K562 (cell line): ENCODE data around the gene TAF11. TPM values are rescaled to one million over a fixed set of nuclear protein-coding genes. Genes with fewer than 3 reads are reported as not detected.

Experiments
- ATAC-seq: fragments of 200-7000 bp; cut with Tn5 transposase; 3 replicates; pipeline ENCODE4 v1.9.1; 2020; ENCODE audit warnings: moderate library complexity
- BruUV-seq: library from RNA; stranded (reverse); fragments of 400-500 nt; replicated peaks from 2 replicates; lab custom pipeline; 2021; lab: Mats Ljungman, UMichigan
- CTCF ChIA-PET: fragments of 300-600 bp; formaldehyde crosslinking; extraction: SDS; loops from one replicate; lab custom pipeline; 2021; ENCODE audit warnings: low intra/inter-chr PET ratio; lab: Yijun Ruan, JAX
- POLR2A ChIA-PET: fragments of 300-600, 350-650 bp; sonication (Branson Sonifier 250); formaldehyde crosslinking; extraction: SDS; loops from one replicate; lab custom pipeline; 2021; ENCODE audit warnings: antibody characterized with exemption, inconsistent platforms; lab: Yijun Ruan, JAX
- DNase-seq, 4 experiments: peaks; one replicate each; pipeline versions ENCODE4 v3.0.0 to v3.0.0-alpha.2; 2011 to 2018; ENCODE audit warnings: low spot score in 3 of 4, mixed read lengths in 3 of 4; ENCODE audit errors: extremely low read depth in 1 of 4
- FAIRE-seq: peaks from 2 replicates; lab custom pipeline; 2011; peaks lifted over from hg19 to GRCh38; lab: Jason Lieb, UNC
- H2AFZ ChIP-seq: 2 replicates; pipeline ENCODE4 v1.6.0; 2011; ENCODE audit warnings: low read depth, low read length, control low read depth, inconsistent platforms
- H3K27ac ChIP-seq: fragments of 200-600 bp; 3 replicates; pipeline ENCODE4 v1.8.0; 2011; ENCODE audit warnings: low read depth, mild to moderate bottlenecking, control low read depth, inconsistent platforms, low read length, moderate library complexity, mixed read lengths; ENCODE audit errors: extremely low read depth
- H3K27me3 ChIP-seq, 2 experiments: fragments of 300-600 bp in 1 of 2; 2 replicates in 1 of 2; 3 replicates in 1 of 2; pipeline versions ENCODE4 v1.6.0 to v1.8.0; 2011; ENCODE audit warnings: inconsistent platforms in 2 of 2, low read length in 2 of 2, mild to moderate bottlenecking in 1 of 2, mixed read lengths in 1 of 2, moderate library complexity in 1 of 2; ENCODE audit not compliant: control insufficient read depth in 2 of 2, insufficient read depth in 2 of 2
- H3K36me3 ChIP-seq: fragments of 300-600 bp; 3 replicates; pipeline ENCODE4 v1.8.0; 2011; ENCODE audit warnings: mild to moderate bottlenecking, low read length, inconsistent platforms; ENCODE audit not compliant: control insufficient read depth, insufficient read depth
- H3K4me1 ChIP-seq, 2 experiments: fragments of 200-600 bp in 1 of 2; replicated peaks in 1 of 2; 2 replicates in 1 of 2; 3 replicates in 1 of 2; pipeline versions ENCODE4 v1.5.1 to v1.8.0; 2011; ENCODE audit warnings: inconsistent platforms in 2 of 2, low read length in 2 of 2, mild to moderate bottlenecking in 1 of 2, mixed read lengths in 1 of 2, moderate library complexity in 1 of 2; ENCODE audit not compliant: control insufficient read depth in 2 of 2, insufficient read depth in 2 of 2
- H3K4me2 ChIP-seq: 2 replicates; pipeline ENCODE4 v1.6.1; 2011; ENCODE audit warnings: low read length, control low read depth, inconsistent platforms, mixed read lengths; ENCODE audit not compliant: insufficient read depth
- H3K4me3 ChIP-seq: fragments of 200-600 bp; sonication (generic), shearing (Covaris generic); 2 replicates; pipeline ENCODE4 v1.5.1; 2016; ENCODE audit warnings: control low read depth, inconsistent platforms
- H3K79me2 ChIP-seq: fragments of 200-600 bp; 3 replicates; pipeline ENCODE4 v1.8.0; 2011; ENCODE audit warnings: low read length, inconsistent platforms; ENCODE audit not compliant: control insufficient read depth, insufficient read depth
- H3K9ac ChIP-seq, 2 experiments: 2 replicates each; pipeline versions ENCODE4 v1.6.0 to v1.6.1; 2011; ENCODE audit warnings: low read depth in 2 of 2, low read length in 2 of 2, control low read depth in 1 of 2, inconsistent platforms in 1 of 2, mild to moderate bottlenecking in 1 of 2, mixed read lengths in 1 of 2; ENCODE audit not compliant: insufficient read depth in 1 of 2
- H3K9me1 ChIP-seq: one replicate; pipeline ENCODE4 v1.6.0; 2011; ENCODE audit warnings: inconsistent platforms, mild to moderate bottlenecking, low read length, moderate library complexity; ENCODE audit not compliant: control insufficient read depth, insufficient read depth
- H3K9me3 ChIP-seq: replicated peaks from 2 replicates; pipeline ENCODE4 v1.5.1; 2011; ENCODE audit warnings: low read depth, low read length, inconsistent platforms; ENCODE audit not compliant: control insufficient read depth, insufficient read depth
- H4K20me1 ChIP-seq: replicated peaks from 2 replicates; pipeline ENCODE4 v1.6.1; 2011; ENCODE audit warnings: low read length, inconsistent platforms, mixed read lengths; ENCODE audit not compliant: control insufficient read depth, insufficient read depth
- CREM ChIP-seq: IDR thresholded peaks from 2 replicates; pipeline ENCODE4 v1.6.1; 2014; ENCODE audit warnings: antibody characterized with exemption, low read depth
- NFE2 ChIP-seq: IDR thresholded peaks from 2 replicates; pipeline ENCODE4 v1.6.1; 2014; ENCODE audit warnings: antibody characterized with exemption, low read depth
- PTBP1 ChIP-seq: fragments of 200-400 bp; formaldehyde crosslinking; IDR thresholded peaks from 2 replicates; pipeline ENCODE4 v1.6.1; 2017; ENCODE audit warnings: low read depth, low read length
- WGBS: fragments of 100-300 bp; shearing (Covaris generic); methylation state at CpG from one replicate; pipeline ENCODE4 v1.1.6; 2016; ENCODE audit warnings: low coverage, mixed read lengths; ENCODE audit not compliant: insufficient coverage; ENCODE audit errors: missing lambda C conversion rate; 5-methylcytosine and 5-hydroxymethylcytosine counted together
- in situ Hi-C: fragments of 300-500 bp; cut with MboI; formaldehyde crosslinking; loops from 4 replicates; pipeline ENCODE4 v1.15.0; 2018; ENCODE audit warnings: inconsistent platforms, mixed read lengths
- intact Hi-C: fragments of 100-400 bp; cut with micrococcal nuclease; formaldehyde crosslinking; loops from 2 replicates; pipeline ENCODE4 v1.14.2; 2022
- polyA plus RNA-seq, 8 experiments: library from polyadenylated mRNA; depleted of rRNA in 4 of 8; stranded (reverse) in 5 of 8; unstranded in 3 of 8; fragments of >200 nt; fragmentation: Nextera tagmentation in 2 of 8; fragmentation: Illumina TruSeq in 1 of 8; extraction: Ambion mirVana in 2 of 8; extraction: Trizol in 1 of 8; gene quantifications; 2 replicates each; pipeline versions ENCODE4 v1.2.1 to v1.2.3, GENCODE V29; 2011 to 2014; ENCODE audit warnings: inconsistent platforms in 1 of 8, missing spikeins in 1 of 8
- total RNA-seq, 7 experiments: library from RNA; depleted of rRNA in 6 of 7; stranded (reverse); fragments of >200 nt in 6 of 7; fragmentation: Illumina TruSeq in 2 of 7; extraction: Trizol in 2 of 7; gene quantifications; 2 replicates each; pipeline versions ENCODE4 v1.2.1 to v1.2.3, GENCODE V29; 2011 to 2021; ENCODE audit warnings: low replicate concordance in 1 of 7
- TF ChIP-seq, protein P1 (sequence below): fragments of 200-800 bp; sonication (Bioruptor generic); IDR thresholded peaks from 2 replicates; pipeline ENCODE4 v1.6.1; 2017; ENCODE audit warnings: missing genetic modification characterization, missing compliant biosample characterization
- TF ChIP-seq, protein P2 (sequence below): fragments of 450-650 bp; IDR thresholded peaks from 2 replicates; pipeline ENCODE4 v1.6.1; 2018; ENCODE audit warnings: mild to moderate bottlenecking, low read depth; ENCODE audit not compliant: partially characterized antibody

TAF11 gene
- total and polyA plus RNA-seq, 9 of the 15 experiments (the other 6 are each of a cell fraction or from before 2014, with no cell fraction given): 40.9 to 91.9 (median 71.9) TPM

DNA sequence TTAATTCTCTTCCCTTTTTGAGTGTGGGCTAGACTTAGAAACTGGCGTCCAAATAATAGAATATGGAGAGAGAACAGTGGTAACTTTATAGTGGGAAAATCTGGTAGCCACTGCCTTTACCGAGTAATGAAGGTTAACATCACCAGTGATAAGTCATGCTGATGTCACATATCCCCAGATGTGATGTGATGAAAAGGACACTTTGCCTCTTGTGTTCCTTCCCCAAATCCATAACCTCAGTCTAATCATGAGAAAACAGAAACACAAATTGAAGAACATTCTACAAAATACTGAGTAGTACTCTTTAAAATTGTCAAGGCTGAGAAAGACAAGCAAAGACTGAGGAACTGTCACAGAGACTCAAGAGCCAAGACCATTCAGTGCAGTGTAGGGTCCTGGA, 19.0 kb upstream of the TAF11 start:
- no peak overlapping the region for H3K27ac ChIP-seq
- H3K4me3 ChIP-seq: no peak overlapping the region
- CTCF ChIA-PET: no interaction called here
- intact Hi-C loops: no loop called here
- H3K4me2 ChIP-seq: no peak overlapping the region
- no peaks in the 10 kb centered on the region for H3K27me3 ChIP-seq
- no TSS peak for BruUV-seq
- no peak for ATAC-seq
- peaks cover 0 to 3% of the 10 kb centered on the region in 2 experiments; a peak in 3 of 5 replicates for H3K4me1 ChIP-seq
- 0 out of 3 replicates have a peak, but pooled peaks cover 3% of the 10 kb centered on the region for H3K79me2 ChIP-seq
- peaks cover 4% of the 10 kb centered on the region; the same call in 1 of the 2 replicates for H4K20me1 ChIP-seq
- no peaks in the 10 kb centered on the region for H3K36me3 ChIP-seq
- 0 out of 2 replicates have a peak, but pooled peaks have one; percentile 3 for TF ChIP-seq NFE2
- peak; percentile 50; the same call in 1 of the 2 replicates for TF ChIP-seq CREM
- TF ChIP-seq PTBP1: no peak
- TF ChIP-seq, all 486 proteins: peak for 2
- H3K9ac ChIP-seq: no peak overlapping the region
- no peaks in the 10 kb centered on the region for H3K9me1 ChIP-seq
- FAIRE-seq: no peak
- in situ Hi-C loops: no loop called here
- POLR2A ChIA-PET: interaction anchor here (6.7 kb wide), 1 partner anchor 16 kb away, joined by 51 read pairs; the partner anchor contains the start of genes ANKS1A and TAF11
- H2AFZ ChIP-seq: no peak overlapping the region
- 37% methylated on average over 2 of the region's 2 CpGs for WGBS
- H3K9me3 ChIP-seq: no peaks in the 10 kb centered on the region
- no peak for DNase-seq

DNA sequence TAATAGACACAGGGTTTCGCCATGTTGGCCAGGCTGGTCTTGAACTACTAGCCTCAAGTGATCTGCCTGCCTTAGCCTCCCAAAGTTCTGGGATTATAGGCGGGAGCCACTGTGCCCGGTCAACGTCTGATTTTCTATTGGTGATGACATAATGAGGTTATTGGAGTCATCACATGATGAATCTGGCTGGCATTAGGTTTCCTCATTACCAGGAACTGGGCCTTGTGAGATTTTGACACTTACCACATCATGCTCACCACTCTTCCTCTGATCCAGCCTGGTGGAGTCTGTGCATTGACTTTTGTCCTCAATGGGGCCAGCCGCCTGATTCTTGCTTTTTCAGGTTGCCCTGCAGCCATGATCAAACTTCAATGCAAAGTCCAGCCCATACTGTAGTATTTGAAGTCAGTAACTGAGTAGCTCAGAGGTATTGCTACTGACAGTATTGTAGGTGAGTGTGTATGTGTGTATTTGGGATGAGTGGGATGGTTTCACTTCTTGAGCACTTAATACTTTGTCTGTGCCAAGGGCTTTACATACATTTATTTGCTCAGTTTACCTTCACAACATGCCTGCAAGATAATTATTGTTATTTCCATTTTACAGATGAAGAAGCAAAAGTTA, 17.3 kb upstream of the TAF11 start:
- ChIA-PET CTCF (no interaction called here), POLR2A (interaction anchor here (0.7 to 6.7 kb wide), 5 partner anchors 8 to 15 kb away, joined by 3 to 51 read pairs (median 3); partner anchors contain the start of genes ANKS1A and TAF11)
- H3K9me1 ChIP-seq: no peaks in the 10 kb centered on the region
- H3K4me2 ChIP-seq: no peak overlapping the region
- no peak overlapping the region for H2AFZ ChIP-seq
- TF ChIP-seq, protein P1, sequence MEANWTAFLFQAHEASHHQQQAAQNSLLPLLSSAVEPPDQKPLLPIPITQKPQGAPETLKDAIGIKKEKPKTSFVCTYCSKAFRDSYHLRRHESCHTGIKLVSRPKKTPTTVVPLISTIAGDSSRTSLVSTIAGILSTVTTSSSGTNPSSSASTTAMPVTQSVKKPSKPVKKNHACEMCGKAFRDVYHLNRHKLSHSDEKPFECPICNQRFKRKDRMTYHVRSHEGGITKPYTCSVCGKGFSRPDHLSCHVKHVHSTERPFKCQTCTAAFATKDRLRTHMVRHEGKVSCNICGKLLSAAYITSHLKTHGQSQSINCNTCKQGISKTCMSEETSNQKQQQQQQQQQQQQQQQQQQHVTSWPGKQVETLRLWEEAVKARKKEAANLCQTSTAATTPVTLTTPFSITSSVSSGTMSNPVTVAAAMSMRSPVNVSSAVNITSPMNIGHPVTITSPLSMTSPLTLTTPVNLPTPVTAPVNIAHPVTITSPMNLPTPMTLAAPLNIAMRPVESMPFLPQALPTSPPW (CRISPR knock-in tag): no peak
- TF ChIP-seq, protein P2, sequence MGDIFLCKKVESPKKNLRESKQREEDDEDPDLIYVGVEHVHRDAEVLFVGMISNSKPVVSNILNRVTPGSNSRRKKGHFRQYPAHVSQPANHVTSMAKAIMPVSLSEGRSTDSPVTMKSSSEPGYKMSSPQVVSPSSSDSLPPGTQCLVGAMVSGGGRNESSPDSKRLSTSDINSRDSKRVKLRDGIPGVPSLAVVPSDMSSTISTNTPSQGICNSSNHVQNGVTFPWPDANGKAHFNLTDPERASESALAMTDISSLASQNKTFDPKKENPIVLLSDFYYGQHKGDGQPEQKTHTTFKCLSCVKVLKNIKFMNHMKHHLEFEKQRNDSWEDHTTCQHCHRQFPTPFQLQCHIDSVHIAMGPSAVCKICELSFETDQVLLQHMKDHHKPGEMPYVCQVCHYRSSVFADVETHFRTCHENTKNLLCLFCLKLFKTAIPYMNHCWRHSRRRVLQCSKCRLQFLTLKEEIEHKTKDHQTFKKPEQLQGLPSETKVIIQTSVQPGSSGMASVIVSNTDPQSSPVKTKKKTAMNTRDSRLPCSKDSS: no peak
- H3K36me3 ChIP-seq: peaks cover 3% of the 10 kb centered on the region; the same call in 1 of the 3 replicates
- no peak for DNase-seq
- H3K4me3 ChIP-seq: no peak overlapping the region
- H3K79me2 ChIP-seq: 0 out of 3 replicates have a peak, but pooled peaks cover 7% of the 10 kb centered on the region
- H3K9me3 ChIP-seq: no peaks in the 10 kb centered on the region
- no peaks in the 10 kb centered on the region for H3K27me3 ChIP-seq
- peaks cover 0 to 3% of the 10 kb centered on the region in 2 experiments; a peak in 3 of 5 replicates for H3K4me1 ChIP-seq
- intact Hi-C loops (no loop called here), in situ Hi-C loops (no loop called here)
- H3K27ac ChIP-seq: no peak overlapping the region
- H3K9ac ChIP-seq: no peak overlapping the region
- ATAC-seq: no peak
- peaks cover 4% of the 10 kb centered on the region; the same call in 1 of the 2 replicates for H4K20me1 ChIP-seq
- BruUV-seq: no TSS peak
- no peak for FAIRE-seq
- 97% methylated on average over 5 of the region's 5 CpGs for WGBS
